Cardiac fibroblast (primary cell): ENCODE measurements around the gene SOX10.

ENCODE experiments used
- DNase-seq, 2 donors: peaks; one replicate each; pipeline versions ENCODE4 v3.0.0 to v3.0.0-alpha.2; 2010; ENCODE audit warnings: low read depth in 2 of 2
- H3K4me3 ChIP-seq, 2 donors: replicated peaks in 1 of 2; 1 replicate in 1 of 2; 2 replicates in 1 of 2; pipeline ENCODE4 v1.5.1; 2011; ENCODE audit warnings: low read depth in 2 of 2, low read length in 2 of 2, mild to moderate bottlenecking in 2 of 2, moderate library complexity in 1 of 2
- TF ChIP-seq, protein P1 (sequence below): IDR thresholded peaks from one replicate; pipeline ENCODE4 v1.5.1; 2011; ENCODE audit warnings: low read depth, mild to moderate bottlenecking, low read length, inconsistent platforms

The SOX10 gene

DNA sequence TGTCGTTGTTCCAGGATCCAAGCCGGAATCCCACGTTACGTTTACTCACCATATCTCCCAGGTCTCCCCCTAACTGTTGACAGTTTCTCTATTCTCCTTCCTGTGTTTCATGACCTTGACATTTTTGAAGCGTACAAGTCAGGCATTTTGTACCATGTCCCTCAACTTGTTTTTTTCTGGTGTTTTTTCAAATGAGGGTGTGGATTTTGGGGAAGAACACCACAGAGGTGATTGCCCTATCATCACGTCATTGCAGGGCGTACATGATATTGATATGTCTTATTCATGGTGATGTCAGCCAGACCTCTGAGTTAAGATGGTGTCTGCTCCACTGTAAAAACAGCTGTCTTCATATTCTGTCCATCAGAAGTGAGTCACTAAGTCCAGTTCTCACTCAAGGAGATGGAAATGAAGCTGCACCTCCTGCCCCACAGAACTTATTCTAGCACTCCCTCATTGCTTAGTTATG, 28.3 kb upstream of the SOX10 start:
- peak; percentile 43 to 82 for DNase-seq
- H3K4me3 ChIP-seq = no peak overlapping the region
- TF ChIP-seq, protein P1, sequence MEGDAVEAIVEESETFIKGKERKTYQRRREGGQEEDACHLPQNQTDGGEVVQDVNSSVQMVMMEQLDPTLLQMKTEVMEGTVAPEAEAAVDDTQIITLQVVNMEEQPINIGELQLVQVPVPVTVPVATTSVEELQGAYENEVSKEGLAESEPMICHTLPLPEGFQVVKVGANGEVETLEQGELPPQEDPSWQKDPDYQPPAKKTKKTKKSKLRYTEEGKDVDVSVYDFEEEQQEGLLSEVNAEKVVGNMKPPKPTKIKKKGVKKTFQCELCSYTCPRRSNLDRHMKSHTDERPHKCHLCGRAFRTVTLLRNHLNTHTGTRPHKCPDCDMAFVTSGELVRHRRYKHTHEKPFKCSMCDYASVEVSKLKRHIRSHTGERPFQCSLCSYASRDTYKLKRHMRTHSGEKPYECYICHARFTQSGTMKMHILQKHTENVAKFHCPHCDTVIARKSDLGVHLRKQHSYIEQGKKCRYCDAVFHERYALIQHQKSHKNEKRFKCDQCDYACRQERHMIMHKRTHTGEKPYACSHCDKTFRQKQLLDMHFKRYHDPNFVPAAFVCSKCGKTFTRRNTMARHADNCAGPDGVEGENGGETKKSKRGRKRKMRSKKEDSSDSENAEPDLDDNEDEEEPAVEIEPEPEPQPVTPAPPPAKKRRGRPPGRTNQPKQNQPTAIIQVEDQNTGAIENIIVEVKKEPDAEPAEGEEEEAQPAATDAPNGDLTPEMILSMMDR = no peak

DNA sequence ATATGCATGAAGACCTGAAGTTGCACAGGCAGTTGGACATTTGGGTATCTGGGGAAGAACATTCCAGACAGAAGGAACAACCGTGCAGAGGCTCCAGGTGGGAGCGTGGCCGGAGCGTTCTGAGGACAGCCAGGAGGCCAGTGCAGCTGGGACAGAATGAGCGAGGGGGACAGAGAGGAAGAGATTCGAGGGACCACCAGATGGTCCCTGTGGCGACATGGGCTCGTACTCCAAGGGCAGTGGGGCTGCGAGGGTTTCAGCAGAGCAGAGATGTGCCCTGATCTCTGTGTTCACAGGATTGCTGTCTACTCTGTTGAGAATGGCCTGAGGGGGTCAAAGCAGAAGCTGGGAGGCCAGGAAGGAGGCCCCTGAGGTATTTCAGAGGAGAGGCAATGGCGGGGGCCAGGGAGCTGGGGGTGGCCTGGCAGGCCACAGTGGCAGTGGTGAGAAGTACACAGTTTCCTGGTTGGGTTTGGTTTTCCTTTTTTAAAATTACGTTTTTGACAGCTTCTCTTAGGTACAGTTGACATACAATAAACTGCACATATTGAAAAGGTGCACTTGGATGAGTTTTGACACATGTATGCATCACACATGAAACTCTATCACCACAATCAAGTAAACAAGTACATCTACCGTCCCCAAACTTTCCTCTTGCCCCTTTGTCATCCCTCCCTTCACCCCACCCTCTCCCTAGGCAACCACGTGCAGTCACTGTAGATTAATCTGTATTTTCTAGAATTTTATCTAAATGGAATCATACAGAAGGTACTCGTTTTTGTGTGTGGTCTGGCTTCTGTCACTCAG, 24.8 kb upstream of the SOX10 start:
- TF ChIP-seq, protein P1 = no peak
- H3K4me3 ChIP-seq = no peak overlapping the region
- DNase-seq = no peak

DNA sequence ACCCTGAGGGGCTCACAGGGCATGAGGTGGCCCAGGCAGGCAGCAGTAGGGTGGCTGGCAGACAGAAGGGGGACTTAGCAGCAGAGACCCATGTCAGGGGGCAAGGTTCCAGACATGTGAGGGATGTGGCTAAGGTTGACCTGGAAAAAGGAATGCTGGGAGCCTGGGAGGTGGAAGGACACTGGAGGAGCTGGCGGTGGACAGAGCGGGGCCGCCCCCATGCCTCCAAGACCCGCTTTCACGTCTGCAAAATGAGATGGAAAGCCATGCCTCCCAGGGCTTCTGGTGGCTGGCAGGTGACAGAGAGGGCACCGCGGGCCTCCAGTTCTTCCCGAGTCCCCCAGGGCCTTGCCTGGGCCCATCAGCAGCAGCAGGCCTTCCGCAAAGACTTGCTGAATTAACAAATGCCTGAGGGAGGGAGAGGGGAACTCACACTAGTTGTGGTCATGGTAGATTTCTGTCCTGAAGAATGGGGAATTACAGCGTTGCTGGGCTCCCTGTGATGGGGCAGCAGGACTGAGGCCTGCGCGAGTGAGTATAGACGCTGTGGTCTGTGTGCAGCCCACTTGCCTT, 23.1 kb upstream of the SOX10 start:
- H3K4me3 ChIP-seq = no peak overlapping the region
- TF ChIP-seq, protein P1 = no peak
- DNase-seq = no peak

DNA sequence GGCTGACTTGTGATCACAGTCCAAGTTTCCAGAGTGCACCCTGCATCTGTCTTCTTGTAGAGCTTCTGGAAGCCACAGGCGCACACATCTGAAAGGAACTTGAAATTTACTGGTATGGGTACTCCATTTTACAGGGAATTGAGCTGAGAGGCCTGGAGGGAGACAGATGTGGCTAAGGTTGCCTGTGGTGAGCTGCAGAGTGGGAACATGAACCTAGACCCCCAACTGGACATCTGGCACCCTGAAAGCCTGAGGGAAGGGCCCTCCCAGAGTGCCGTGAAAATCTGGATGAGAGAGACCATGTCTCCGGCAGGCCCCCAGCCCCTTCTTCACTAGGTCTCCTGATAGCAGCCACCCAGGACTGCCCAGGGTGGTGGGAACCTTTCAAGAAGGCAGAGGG, 22.6 kb upstream of the SOX10 start:
- DNase-seq = no peak
- H3K4me3 ChIP-seq = no peak overlapping the region
- TF ChIP-seq, protein P1 = no peak

DNA sequence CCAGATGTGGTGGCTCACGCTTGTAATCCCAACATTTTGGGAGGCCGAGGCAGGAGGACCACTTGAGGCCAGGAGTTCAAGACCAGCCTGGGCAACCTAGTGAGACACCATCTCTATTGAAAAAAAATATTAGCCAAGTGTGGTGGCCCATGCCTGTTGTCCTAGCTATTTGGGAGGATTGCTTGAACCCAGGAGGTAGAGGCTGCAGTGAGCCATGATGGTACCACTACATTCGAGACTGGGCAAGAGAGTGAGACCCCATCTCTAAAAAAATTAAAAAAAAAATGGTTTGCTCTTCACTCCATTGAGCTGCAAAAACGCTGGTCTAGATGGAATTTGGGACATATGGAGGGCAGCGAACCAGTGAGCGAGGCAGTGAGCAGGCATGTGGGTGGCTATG, 21.6 kb upstream of the SOX10 start:
- TF ChIP-seq, protein P1 = no peak
- H3K4me3 ChIP-seq = no peak overlapping the region
- DNase-seq = no peak

DNA sequence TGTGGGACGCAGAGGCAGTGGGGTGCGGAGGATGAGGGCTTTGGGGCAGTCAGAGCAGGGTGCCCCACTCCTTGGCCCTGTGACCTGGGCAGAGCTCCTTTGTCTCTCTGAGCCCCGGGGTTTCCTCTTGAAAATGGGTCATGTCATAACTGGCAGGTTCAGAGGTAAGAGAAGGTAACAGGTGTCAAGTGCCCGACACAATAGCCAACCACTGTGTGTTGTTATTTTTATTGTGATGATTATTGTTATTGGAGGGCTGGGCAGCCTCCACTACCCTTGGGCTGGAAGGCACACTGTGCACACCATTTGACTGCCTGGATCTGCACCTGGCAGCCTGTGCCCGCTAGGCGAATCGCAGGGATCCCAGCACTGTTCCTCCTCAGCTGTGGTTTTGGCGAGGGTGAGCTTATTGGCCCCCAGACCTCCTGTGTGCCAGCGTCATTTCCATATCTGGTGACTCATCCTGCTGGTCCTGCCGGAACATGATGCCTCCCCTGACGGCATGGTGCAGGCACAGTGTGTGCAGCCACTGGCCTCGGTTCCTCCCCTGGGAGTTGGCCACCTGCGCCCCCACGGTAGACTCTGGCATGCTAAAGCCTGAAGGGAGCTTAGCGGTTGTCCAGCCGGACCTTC, 15.4 kb upstream of the SOX10 start:
- TF ChIP-seq, protein P1 = no peak
- H3K4me3 ChIP-seq = no peak overlapping the region
- peak; percentile 63 to 77 for DNase-seq
